GM12872 (cell line): Measurements from ENCODE around the gene SUN1.

Experiments
- TF ChIP-seq, protein P1 (sequence below): IDR thresholded peaks from 3 replicates; pipeline ENCODE4 v1.5.1; 2011; ENCODE audit warnings: low read depth, mild to moderate bottlenecking, low read length, moderate library complexity; ENCODE audit not compliant: insufficient read depth

SUN1 gene

DNA sequence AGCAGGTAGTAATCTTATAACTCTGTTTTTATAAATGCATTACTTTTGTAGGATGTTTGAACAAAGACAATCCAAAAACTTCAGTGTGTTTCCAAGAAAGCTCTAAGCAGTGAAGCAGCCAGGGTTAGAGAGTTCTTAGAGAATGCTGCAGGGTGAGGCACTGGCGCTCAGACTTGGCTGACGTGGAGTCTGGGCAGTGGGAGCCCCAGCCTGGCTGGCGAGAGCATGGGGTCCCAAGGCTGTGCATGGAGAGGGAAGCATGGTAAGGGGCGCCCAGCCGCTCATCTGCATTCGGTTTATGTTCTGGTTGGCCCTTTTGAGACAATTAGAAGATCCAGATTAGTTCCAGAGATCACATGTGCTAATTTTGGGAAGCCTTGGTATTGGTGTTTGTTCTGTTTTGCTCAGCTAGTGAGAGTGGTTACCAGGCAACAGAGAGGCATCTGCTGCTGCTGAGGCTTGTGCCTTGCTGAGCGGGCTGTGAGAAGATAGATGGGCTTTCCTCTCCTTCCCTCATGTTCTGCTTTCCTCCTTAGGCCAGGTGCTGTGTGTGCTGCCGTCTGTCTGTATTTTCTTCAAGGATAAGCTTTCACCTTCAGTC is 10.3 kb downstream of the SUN1 start:
- TF ChIP-seq, protein P1, sequence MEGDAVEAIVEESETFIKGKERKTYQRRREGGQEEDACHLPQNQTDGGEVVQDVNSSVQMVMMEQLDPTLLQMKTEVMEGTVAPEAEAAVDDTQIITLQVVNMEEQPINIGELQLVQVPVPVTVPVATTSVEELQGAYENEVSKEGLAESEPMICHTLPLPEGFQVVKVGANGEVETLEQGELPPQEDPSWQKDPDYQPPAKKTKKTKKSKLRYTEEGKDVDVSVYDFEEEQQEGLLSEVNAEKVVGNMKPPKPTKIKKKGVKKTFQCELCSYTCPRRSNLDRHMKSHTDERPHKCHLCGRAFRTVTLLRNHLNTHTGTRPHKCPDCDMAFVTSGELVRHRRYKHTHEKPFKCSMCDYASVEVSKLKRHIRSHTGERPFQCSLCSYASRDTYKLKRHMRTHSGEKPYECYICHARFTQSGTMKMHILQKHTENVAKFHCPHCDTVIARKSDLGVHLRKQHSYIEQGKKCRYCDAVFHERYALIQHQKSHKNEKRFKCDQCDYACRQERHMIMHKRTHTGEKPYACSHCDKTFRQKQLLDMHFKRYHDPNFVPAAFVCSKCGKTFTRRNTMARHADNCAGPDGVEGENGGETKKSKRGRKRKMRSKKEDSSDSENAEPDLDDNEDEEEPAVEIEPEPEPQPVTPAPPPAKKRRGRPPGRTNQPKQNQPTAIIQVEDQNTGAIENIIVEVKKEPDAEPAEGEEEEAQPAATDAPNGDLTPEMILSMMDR, result no peak

DNA sequence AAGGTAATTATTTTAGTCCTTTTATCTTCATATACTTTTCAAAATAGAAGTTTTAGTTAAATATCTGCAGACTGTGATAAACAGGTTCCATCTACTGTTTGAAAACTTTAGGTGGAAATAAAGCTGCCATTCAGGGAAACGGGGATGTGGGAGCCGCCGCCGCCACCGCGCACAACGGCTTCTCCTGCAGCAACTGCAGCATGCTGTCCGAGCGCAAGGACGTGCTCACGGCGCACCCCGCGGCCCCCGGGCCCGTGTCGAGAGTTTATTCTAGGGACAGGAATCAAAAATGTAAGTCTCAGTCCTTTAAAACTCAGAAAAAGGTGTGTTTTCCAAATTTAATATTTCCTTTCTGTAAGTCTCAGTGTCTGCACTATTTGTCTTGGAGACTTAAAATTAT is 11.0 kb downstream of the SUN1 start:
- TF ChIP-seq, protein P1, result no peak

DNA sequence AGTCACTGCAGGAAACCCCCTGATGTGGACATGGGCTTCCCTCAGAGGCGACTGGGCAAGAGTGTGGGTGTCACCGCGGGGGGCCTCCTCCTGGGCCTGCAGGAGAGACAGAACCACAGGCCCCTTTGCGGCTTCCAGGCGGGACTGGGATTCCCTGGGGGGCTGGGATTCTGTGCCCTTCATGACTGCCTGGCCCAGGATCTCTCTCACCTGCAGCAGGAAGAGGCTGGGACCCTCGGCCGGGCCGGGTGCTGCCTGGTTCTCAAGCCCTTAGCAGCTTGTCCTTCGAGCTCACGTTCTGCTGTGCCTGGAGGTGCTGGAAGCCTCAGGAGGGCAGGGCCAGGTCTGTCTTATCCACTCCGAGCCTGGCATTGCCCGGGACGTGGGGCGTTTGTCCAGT is 11.8 kb downstream of the SUN1 start:
- TF ChIP-seq, protein P1, result no peak

DNA sequence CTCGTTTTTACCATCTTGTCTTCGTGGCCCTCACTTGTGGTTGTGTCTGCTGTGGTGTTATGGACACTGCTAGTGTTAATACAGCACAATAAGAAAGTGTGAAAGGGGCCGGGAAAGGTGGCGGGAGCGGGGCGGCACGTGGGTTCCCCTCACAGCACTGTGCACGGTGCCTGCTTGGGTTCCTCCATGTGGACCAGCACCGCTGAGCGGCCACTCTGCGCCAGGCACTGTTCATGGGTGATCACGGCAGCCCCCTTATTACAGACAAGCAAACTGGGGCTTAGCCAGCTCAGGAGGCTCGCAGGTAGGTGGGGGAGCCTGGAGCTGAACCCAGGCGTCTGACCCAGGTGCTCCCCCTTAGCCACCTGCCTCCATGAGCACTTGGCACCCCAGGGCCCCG is 12.2 kb downstream of the SUN1 start:
- TF ChIP-seq, protein P1, result no peak

DNA sequence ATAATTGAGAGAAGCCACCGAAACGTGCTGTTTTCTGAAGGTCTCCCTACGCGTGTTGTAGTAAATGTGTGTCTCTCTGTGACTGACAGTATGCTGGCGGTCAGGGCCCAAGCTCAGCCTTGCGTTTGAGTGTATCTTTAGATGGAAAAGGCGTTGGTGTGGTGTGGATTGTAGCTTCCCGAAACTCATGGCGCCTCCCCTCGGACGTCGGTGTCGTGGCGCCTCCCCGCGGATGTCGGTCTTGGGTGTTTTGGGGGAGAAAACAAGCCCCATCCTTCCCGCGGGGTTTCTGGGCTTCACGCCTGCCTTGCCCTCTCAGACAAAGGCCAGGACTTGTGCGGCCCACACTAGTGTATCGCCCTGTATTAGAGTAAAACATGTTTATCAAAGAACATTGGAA is 12.8 kb downstream of the SUN1 start:
- TF ChIP-seq, protein P1, result no peak

DNA sequence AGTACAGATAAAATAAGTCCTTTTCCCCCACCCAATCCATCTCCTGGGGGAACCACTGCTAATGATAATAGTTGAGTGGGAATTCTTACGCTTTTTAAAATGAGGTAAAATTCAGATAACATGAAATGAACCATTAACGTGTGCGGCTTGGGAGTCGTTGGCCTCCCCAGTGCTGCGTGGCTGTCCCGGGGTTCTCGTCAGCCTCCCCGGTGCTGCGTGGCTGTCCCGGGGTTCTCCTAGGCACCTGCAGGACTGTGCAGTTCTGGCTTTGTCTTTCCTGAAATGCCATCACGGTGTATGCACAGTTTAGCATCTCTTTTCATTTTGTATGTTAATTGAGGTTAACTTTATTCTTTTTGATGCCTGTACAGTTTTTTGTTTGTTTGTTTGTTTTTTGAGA is 13.5 kb downstream of the SUN1 start:
- TF ChIP-seq, protein P1, result no peak

DNA sequence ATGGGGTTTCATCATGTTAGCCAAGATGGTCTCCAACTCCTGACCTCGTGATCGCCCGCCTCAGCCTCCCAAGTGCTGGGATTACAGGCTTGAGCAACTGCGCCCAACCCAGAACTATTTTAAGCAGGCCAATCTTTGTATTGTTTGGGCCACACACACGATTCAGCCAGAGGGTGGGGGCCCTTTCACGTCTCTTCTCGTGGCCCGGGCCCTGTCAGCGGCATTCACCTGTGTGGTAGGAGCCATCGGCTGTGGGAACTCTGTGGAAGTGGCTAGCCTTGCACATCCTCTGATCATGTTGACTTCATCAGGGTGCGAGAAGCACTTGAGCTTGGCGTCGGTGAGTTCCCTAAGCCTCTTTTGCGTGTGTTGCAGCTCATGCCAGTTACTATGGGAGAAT is 16.9 kb downstream of the SUN1 start:
- TF ChIP-seq, protein P1, result no peak
